A549 (cell line): ENCODE data around the gene INPP5A. TPM values are rescaled to one million over a fixed set of nuclear protein-coding genes. Genes with fewer than 3 reads are reported as not detected.

Source experiments
- ATAC-seq, 2 experiments: fragments of 200-7000 bp in 1 of 2; fragments of >200 bp in 1 of 2; cut with Nextera tagmentation in 1 of 2; cut with Tn5 transposase in 1 of 2; 3 replicates each; pipeline versions ENCODE4 v1.8.0 to v1.9.1; 2018 to 2020; ENCODE audit warnings: mild to moderate bottlenecking in 1 of 2, moderate library complexity in 1 of 2
- CTCF ChIA-PET: fragments of 300-600 bp; sonication (Branson Sonifier 250); formaldehyde crosslinking; extraction: SDS; loops from one replicate; lab custom pipeline; 2021; ENCODE audit warnings: antibody characterized with exemption, inconsistent platforms; lab: Yijun Ruan, JAX
- POLR2A ChIA-PET: fragments of 350-600 bp; formaldehyde crosslinking; extraction: SDS; loops from one replicate; lab custom pipeline; 2021; ENCODE audit warnings: antibody characterized with exemption, inconsistent platforms; lab: Yijun Ruan, JAX
- DNase-seq, 2 experiments: peaks; one replicate each; pipeline versions ENCODE4 v3.0.0 to v3.0.0-alpha.2; 2011 to 2016; ENCODE audit warnings: low read depth in 1 of 2, low spot score in 1 of 2
- FAIRE-seq: peaks from 2 replicates; lab custom pipeline; 2011; peaks lifted over from hg19 to GRCh38; lab: Jason Lieb, UNC
- H3K27ac ChIP-seq, 2 experiments: fragments of >200 bp; sonication (Bioruptor Twin); formaldehyde crosslinking; 3 replicates each; pipeline ENCODE4 v1.5.1; 2016 to 2017
- H3K4me1 ChIP-seq: fragments of >200 bp; sonication (Bioruptor Twin); formaldehyde crosslinking; 3 replicates; pipeline ENCODE4 v1.6.1; 2016
- H3K4me2 ChIP-seq: fragments of >200 bp; sonication (Bioruptor Twin); formaldehyde crosslinking; 3 replicates; pipeline ENCODE4 v1.6.1; 2016
- H3K4me3 ChIP-seq: fragments of >200 bp; sonication (Bioruptor Twin); formaldehyde crosslinking; 3 replicates; pipeline ENCODE4 v1.5.1; 2016
- H3K9me3 ChIP-seq: fragments of >200 bp; sonication (Bioruptor Twin); formaldehyde crosslinking; 3 replicates; pipeline ENCODE4 v1.6.1; 2016
- EHMT2 ChIP-seq: fragments of 200-600 bp; sonication (generic); IDR thresholded peaks from 2 replicates; pipeline ENCODE4 v1.6.1; 2016; ENCODE audit warnings: antibody characterized with exemption, low read depth, mild to moderate bottlenecking, moderate library complexity
- ESRRA ChIP-seq: fragments of 150-350 bp; IDR thresholded peaks from 2 replicates; pipeline ENCODE4 v1.6.1; 2014; ENCODE audit warnings: mild to moderate bottlenecking, low read length, borderline replicate concordance
- NPAS2 ChIP-seq: fragments of 250-450 bp; sonication (Bioruptor Pico); IDR thresholded peaks from 2 replicates; pipeline ENCODE4 v1.8.0; 2022; ENCODE audit warnings: mild to moderate bottlenecking, moderate library complexity, borderline replicate concordance
- POLR2A ChIP-seq: IDR thresholded peaks from 2 replicates; pipeline ENCODE4 v1.6.1; 2012; ENCODE audit warnings: mild to moderate bottlenecking, low read length
- POLR2AphosphoS2 ChIP-seq: conservative IDR thresholded peaks from 2 replicates; pipeline ENCODE4 v1.6.1; 2012; ENCODE audit warnings: low read length, improper control_type of control experiment, inconsistent platforms
- RAD21 ChIP-seq, 2 experiments: fragments of >200 bp in 1 of 2; sonication (Bioruptor Twin) in 1 of 2; formaldehyde crosslinking in 1 of 2; IDR thresholded peaks in 1 of 2; conservative IDR thresholded peaks in 1 of 2; 2 replicates in 1 of 2; 3 replicates in 1 of 2; pipeline ENCODE4 v1.6.1; 2012 to 2018; ENCODE audit warnings: inconsistent platforms in 1 of 2
- RCOR1 ChIP-seq: fragments of 150-350 bp; IDR thresholded peaks from 2 replicates; pipeline ENCODE4 v1.6.1; 2014; ENCODE audit warnings: antibody characterized with exemption, low read length, low read depth
- ZFP36 ChIP-seq: fragments of 450-650 bp; IDR thresholded peaks from 2 replicates; pipeline ENCODE4 v1.6.1; 2014; ENCODE audit warnings: borderline replicate concordance; ENCODE audit not compliant: partially characterized antibody
- ZSCAN20 ChIP-seq: fragments of 250-450 bp; sonication (Bioruptor Pico); IDR thresholded peaks from 2 replicates; pipeline ENCODE4 v1.8.0; 2022; ENCODE audit warnings: mild to moderate bottlenecking, moderate library complexity
- WGBS: methylation state at CpG from one replicate; pipeline ENCODE4 v1.1.6; 2017; ENCODE audit errors: missing lambda C conversion rate; 5-methylcytosine and 5-hydroxymethylcytosine counted together
- polyA plus RNA-seq, 4 experiments: library from polyadenylated mRNA; depleted of rRNA in 3 of 4; stranded (reverse); fragments of >200 nt; fragmentation: RNase III in 1 of 4; extraction: RNeasy Plus Mini Kit Qiagen cat#74134 plus additional on column Dnase treatment in 1 of 4; gene quantifications; 2 replicates in 3 of 4; 3 replicates in 1 of 4; pipeline ENCODE4 v1.2.3, GENCODE V29; 2011 to 2017
- TF ChIP-seq, protein P1 (sequence below): IDR thresholded peaks from 2 replicates; pipeline ENCODE4 v1.6.1; 2012; ENCODE audit warnings: low read depth, borderline replicate concordance
- TF ChIP-seq, protein P2 (sequence below): fragments of >200 bp; sonication (Bioruptor Twin); formaldehyde crosslinking; IDR thresholded peaks from 3 replicates; pipeline ENCODE4 v1.6.1; 2016
- TF ChIP-seq, protein P3 (sequence below): fragments of 250-450 bp; sonication (Bioruptor Pico); IDR thresholded peaks from 2 replicates; pipeline ENCODE4 v1.5.0; 2021; ENCODE audit warnings: mild to moderate bottlenecking, moderate library complexity, borderline replicate concordance
- TF ChIP-seq, protein P4 (sequence below): fragments of 200-600 bp; sonication (generic); IDR thresholded peaks from 2 replicates; pipeline ENCODE4 v1.6.1; 2016; ENCODE audit warnings: antibody characterized with exemption, mild to moderate bottlenecking, moderate library complexity
- TF ChIP-seq, protein P5 (sequence below): IDR thresholded peaks from 2 replicates; pipeline ENCODE4 v1.6.1; 2012
- TF ChIP-seq, protein P6 (sequence below): fragments of >200 bp; sonication (Bioruptor Twin); formaldehyde crosslinking; IDR thresholded peaks from 3 replicates; pipeline ENCODE4 v1.5.1; 2016

Gene INPP5A
- polyA plus RNA-seq, 2 of the 4 experiments (the other 2 are of a cell fraction): 13.7 to 15.1 TPM

DNA sequence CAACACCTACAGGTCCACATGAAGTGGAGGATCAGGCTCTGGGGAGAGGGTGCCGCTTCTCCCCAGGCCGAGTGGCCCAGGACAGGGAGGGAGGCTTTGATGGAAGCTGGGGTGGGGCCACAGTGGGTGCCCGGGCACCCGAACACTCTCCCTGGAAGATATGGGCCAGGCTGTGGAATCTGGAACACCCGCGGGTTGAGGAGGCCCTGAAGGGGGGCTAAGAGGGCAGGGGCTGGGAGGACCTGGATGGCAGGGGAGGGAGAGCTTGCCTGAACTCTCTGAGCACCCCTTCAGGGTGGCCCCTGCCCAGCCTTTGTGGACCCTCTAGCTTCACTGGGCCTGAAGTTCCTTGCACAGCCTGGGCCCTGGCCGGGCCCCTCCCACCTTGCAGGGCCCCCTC, 252.9 kb downstream of the INPP5A start:
- CTCF ChIA-PET: interaction anchor here (4.6 kb wide), 1 partner anchor 136 kb away, joined by 41 read pairs; no protein-coding TSS in a partner anchor
- peaks cover 28% of the 10 kb centered on the region for H3K4me1 ChIP-seq
- ATAC-seq (peak in 1 of 2 experiments; percentile 5; a peak in 1 of 6 replicates), FAIRE-seq (no peak)
- H3K4me3 ChIP-seq: no peak overlapping the region
- 5% methylated on average over 4 of the region's 7 CpGs for WGBS
- H3K4me2 ChIP-seq: no peak overlapping the region
- H3K27ac ChIP-seq: no peak overlapping the region
- POLR2A ChIA-PET: no interaction called here
- no peak for TF ChIP-seq RCOR1
- no peak for TF ChIP-seq ZFP36
- TF ChIP-seq RAD21 (conservative IDR thresholded peaks at IDR 0.05 in 1 of 2, IDR thresholded peaks at IDR 0.05 in 1 of 2): no peak
- TF ChIP-seq, protein P1, sequence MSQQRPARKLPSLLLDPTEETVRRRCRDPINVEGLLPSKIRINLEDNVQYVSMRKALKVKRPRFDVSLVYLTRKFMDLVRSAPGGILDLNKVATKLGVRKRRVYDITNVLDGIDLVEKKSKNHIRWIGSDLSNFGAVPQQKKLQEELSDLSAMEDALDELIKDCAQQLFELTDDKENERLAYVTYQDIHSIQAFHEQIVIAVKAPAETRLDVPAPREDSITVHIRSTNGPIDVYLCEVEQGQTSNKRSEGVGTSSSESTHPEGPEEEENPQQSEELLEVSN: no peak
- TF ChIP-seq NPAS2 (CRISPR knock-in tag): no peak
- no peak for TF ChIP-seq EHMT2
- TF ChIP-seq, protein P2, sequence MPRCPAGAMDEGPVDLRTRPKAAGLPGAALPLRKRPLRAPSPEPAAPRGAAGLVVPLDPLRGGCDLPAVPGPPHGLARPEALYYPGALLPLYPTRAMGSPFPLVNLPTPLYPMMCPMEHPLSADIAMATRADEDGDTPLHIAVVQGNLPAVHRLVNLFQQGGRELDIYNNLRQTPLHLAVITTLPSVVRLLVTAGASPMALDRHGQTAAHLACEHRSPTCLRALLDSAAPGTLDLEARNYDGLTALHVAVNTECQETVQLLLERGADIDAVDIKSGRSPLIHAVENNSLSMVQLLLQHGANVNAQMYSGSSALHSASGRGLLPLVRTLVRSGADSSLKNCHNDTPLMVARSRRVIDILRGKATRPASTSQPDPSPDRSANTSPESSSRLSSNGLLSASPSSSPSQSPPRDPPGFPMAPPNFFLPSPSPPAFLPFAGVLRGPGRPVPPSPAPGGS: no peak
- TF ChIP-seq, protein P3, sequence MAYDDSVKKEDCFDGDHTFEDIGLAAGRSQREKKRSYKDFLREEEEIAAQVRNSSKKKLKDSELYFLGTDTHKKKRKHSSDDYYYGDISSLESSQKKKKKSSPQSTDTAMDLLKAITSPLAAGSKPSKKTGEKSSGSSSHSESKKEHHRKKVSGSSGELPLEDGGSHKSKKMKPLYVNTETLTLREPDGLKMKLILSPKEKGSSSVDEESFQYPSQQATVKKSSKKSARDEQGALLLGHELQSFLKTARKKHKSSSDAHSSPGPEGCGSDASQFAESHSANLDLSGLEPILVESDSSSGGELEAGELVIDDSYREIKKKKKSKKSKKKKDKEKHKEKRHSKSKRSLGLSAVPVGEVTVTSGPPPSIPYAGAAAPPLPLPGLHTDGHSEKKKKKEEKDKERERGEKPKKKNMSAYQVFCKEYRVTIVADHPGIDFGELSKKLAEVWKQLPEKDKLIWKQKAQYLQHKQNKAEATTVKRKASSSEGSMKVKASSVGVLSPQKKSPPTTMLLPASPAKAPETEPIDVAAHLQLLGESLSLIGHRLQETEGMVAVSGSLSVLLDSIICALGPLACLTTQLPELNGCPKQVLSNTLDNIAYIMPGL (CRISPR knock-in tag): no peak
- no peak for TF ChIP-seq ESRRA
- TF ChIP-seq POLR2A: no peak
- no peak for TF ChIP-seq ZSCAN20 (CRISPR knock-in tag)
- TF ChIP-seq, protein P4, sequence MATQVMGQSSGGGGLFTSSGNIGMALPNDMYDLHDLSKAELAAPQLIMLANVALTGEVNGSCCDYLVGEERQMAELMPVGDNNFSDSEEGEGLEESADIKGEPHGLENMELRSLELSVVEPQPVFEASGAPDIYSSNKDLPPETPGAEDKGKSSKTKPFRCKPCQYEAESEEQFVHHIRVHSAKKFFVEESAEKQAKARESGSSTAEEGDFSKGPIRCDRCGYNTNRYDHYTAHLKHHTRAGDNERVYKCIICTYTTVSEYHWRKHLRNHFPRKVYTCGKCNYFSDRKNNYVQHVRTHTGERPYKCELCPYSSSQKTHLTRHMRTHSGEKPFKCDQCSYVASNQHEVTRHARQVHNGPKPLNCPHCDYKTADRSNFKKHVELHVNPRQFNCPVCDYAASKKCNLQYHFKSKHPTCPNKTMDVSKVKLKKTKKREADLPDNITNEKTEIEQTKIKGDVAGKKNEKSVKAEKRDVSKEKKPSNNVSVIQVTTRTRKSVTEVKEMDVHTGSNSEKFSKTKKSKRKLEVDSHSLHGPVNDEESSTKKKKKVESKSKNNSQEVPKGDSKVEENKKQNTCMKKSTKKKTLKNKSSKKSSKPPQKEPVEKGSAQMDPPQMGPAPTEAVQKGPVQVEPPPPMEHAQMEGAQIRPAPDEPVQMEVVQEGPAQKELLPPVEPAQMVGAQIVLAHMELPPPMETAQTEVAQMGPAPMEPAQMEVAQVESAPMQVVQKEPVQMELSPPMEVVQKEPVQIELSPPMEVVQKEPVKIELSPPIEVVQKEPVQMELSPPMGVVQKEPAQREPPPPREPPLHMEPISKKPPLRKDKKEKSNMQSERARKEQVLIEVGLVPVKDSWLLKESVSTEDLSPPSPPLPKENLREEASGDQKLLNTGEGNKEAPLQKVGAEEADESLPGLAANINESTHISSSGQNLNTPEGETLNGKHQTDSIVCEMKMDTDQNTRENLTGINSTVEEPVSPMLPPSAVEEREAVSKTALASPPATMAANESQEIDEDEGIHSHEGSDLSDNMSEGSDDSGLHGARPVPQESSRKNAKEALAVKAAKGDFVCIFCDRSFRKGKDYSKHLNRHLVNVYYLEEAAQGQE: no peak
- TF ChIP-seq, protein P5, sequence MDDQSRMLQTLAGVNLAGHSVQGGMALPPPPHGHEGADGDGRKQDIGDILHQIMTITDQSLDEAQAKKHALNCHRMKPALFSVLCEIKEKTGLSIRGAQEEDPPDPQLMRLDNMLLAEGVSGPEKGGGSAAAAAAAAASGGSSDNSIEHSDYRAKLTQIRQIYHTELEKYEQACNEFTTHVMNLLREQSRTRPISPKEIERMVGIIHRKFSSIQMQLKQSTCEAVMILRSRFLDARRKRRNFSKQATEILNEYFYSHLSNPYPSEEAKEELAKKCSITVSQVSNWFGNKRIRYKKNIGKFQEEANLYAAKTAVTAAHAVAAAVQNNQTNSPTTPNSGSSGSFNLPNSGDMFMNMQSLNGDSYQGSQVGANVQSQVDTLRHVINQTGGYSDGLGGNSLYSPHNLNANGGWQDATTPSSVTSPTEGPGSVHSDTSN: no peak
- TF ChIP-seq, protein P6, sequence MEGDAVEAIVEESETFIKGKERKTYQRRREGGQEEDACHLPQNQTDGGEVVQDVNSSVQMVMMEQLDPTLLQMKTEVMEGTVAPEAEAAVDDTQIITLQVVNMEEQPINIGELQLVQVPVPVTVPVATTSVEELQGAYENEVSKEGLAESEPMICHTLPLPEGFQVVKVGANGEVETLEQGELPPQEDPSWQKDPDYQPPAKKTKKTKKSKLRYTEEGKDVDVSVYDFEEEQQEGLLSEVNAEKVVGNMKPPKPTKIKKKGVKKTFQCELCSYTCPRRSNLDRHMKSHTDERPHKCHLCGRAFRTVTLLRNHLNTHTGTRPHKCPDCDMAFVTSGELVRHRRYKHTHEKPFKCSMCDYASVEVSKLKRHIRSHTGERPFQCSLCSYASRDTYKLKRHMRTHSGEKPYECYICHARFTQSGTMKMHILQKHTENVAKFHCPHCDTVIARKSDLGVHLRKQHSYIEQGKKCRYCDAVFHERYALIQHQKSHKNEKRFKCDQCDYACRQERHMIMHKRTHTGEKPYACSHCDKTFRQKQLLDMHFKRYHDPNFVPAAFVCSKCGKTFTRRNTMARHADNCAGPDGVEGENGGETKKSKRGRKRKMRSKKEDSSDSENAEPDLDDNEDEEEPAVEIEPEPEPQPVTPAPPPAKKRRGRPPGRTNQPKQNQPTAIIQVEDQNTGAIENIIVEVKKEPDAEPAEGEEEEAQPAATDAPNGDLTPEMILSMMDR: no peak
- no peak for TF ChIP-seq POLR2AphosphoS2
- TF ChIP-seq, all 56 proteins: peak for 0
- no peak for DNase-seq
- H3K9me3 ChIP-seq: no peaks in the 10 kb centered on the region
